ENCODE data around the gene CEACAM7. TPM values are rescaled to one million over a fixed set of nuclear protein-coding genes. Genes with fewer than 3 reads are reported as not detected.

Gene CEACAM7
- total RNA-seq, 1 donor from 2014 or later = not detected

DNA sequence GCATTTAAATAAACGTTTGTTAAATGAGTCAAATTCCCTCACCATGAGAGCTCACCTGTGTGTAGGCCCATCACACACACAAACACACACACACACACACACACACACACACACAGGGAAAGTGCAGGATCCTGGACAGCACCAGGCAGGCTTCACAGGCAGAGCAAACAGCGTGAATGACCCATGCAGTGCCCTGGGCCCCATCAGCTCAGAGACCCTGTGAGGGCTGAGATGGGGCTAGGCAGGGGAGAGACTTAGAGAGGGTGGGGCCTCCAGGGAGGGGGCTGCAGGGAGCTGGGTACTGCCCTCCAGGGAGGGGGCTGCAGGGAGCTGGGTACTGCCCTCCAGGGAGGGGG lies 11.9 kb upstream of the CEACAM7 start:
- no peak overlapping the region for H3K4me3 ChIP-seq (ENCODE audit: low read depth, low read length)
- no peak for DNase-seq (ENCODE audit: low read depth)
- TF ChIP-seq CTCF (conservative IDR thresholded peaks at IDR 0.05; ENCODE audit: low read depth, low read length) = no peak

DNA sequence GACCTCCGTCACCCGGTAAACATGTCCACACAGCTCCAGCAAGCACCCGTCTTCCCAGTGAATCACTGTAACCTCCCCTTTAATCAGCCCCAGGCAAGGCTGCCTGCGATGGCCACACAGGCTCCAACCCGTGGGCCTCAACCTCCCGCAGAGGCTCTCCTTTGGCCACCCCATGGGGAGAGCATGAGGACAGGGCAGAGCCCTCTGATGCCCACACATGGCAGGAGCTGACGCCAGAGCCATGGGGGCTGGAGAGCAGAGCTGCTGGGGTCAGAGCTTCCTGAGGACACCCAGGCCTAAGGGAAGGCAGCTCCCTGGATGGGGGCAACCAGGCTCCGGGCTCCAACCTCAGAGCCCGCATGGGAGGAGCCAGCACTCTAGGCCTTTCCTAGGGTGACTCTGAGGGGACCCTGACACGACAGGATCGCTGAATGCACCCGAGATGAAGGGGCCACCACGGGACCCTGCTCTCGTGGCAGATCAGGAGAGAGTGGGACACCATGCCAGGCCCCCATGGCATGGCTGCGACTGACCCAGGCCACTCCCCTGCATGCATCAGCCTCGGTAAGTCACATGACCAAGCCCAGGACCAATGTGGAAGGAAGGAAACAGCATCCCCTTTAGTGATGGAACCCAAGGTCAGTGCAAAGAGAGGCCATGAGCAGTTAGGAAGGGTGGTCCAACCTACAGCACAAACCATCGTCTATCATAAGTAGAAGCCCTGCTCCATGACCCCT lies 11.3 kb upstream of the CEACAM7 start:
- H3K4me3 ChIP-seq (ENCODE audit: low read depth, low read length) = no peak overlapping the region
- no peak for TF ChIP-seq CTCF (conservative IDR thresholded peaks at IDR 0.05; ENCODE audit: low read depth, low read length)
- no peak for DNase-seq (ENCODE audit: low read depth)

DNA sequence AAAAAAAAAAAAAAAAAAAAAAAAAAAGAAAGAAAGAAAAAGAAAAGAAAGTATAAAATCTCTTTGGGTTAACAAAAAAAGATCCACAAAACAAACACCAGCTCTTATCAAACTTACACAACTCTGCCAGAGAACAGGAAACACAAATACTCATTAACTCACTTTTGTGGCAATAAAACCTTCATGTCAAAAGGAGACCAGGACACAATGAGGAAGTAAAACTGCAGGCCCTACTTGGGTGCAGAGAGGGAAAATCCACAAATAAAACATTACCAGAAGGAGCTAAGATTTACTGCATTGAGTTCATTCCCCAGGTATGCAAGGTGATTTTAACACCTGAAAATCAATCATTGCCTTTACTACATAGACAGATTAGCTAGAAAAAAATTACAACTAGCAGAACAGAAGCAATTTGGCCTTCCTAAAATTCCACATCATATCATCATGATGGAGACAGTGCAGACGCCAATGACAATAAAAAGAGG lies 10.7 kb upstream of the CEACAM7 start:
- H3K4me3 ChIP-seq (ENCODE audit: low read depth, low read length) = no peak overlapping the region
- no peak for TF ChIP-seq CTCF (conservative IDR thresholded peaks at IDR 0.05; ENCODE audit: low read depth, low read length)
- no peak for DNase-seq (ENCODE audit: low read depth)

- no peak for TF ChIP-seq CTCF (conservative IDR thresholded peaks at IDR 0.05; ENCODE audit: low read depth, low read length)
- no peak overlapping the region for H3K4me3 ChIP-seq (ENCODE audit: low read depth, low read length)
- no peak for DNase-seq (ENCODE audit: low read depth)
Observed at GRCh38 chr19:41697198-41697855, 9.3 kb upstream of the CEACAM7 start.

DNA sequence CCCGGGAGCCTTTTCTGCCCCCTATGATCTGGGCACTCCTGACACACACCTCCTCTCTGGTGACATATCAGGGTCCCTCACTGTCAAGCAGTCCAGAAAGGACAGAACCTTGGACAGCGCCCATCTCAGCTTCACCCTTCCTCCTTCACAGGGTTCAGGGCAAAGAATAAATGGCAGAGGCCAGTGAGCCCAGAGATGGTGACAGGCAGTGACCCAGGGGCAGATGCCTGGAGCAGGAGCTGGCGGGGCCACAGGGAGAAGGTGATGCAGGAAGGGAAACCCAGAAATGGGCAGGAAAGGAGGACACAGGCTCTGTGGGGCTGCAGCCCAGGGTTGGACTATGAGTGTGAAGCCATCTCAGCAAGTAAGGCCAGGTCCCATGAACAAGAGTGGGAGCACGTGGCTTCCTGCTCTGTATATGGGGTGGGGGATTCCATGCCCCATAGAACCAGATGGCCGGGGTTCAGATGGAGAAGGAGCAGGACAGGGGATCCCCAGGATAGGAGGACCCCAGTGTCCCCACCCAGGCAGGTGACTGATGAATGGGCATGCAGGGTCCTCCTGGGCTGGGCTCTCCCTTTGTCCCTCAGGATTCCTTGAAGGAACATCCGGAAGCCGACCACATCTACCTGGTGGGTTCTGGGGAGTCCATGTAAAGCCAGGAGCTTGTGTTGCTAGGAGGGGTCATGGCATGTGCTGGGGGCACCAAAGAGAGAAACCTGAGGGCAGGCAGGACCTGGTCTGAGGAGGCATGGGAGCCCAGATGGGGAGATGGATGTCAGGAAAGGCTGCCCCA lies 8.5 kb upstream of the CEACAM7 start:
- DNase-seq (ENCODE audit: low read depth) = no peak
- H3K4me3 ChIP-seq (ENCODE audit: low read depth, low read length) = no peak overlapping the region
- TF ChIP-seq CTCF (conservative IDR thresholded peaks at IDR 0.05; ENCODE audit: low read depth, low read length) = no peak

DNA sequence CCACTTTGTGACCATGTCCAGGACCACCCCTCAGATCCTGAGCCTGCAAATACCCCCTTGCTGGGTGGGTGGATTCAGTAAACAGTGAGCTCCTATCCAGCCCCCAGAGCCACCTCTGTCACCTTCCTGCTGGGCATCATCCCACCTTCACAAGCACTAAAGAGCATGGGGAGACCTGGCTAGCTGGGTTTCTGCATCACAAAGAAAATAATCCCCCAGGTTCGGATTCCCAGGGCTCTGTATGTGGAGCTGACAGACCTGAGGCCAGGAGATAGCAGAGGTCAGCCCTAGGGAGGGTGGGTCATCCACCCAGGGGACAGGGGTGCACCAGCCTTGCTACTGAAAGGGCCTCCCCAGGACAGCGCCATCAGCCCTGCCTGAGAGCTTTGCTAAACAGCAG lies 7.7 kb upstream of the CEACAM7 start:
- no peak for TF ChIP-seq CTCF (conservative IDR thresholded peaks at IDR 0.05; ENCODE audit: low read depth, low read length)
- no peak for DNase-seq (ENCODE audit: low read depth)
- no peak overlapping the region for H3K4me3 ChIP-seq (ENCODE audit: low read depth, low read length)

Measured in epithelial cell of proximal tubule (primary cell).